ENCODE results near the gene CFAP99.

CFAP99 gene

DNA sequence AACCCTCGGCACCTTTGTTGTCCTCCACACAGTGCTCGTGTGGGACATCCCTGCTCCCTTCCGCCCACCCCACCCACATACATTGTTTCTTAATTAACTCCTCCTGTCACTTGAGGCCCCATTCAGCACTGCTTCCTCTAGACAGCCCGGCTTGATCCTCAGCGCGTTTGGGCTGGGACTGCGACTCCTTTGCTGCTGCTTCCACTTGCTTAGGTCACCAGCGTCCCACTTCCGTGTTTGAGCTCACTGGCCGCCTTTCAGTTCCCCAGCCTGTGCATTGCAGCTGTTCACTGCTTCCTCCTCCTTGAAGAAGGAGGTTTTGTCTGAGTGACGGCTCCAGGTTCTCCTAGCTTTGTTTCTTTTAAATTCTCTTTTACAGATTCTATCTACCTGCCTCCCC is 66.2 kb downstream of the CFAP99 start:
- Histone ChIP-seq H4K20me1 (ENCODE audit: insufficient read depth) (peaks cover 21% of the 10 kb centered on the region; the same call in 1 of the 2 replicates), H3K27ac (no peak overlapping the region), H3K36me3 (ENCODE audit: insufficient read depth) (no peaks in the 10 kb centered on the region), H3K4me1 (ENCODE audit: low read depth, poor library complexity, severe bottlenecking) (peaks cover 20% of the 10 kb centered on the region), H2AFZ (ENCODE audit: low read depth) (no peak overlapping the region), H3K27me3 (ENCODE audit: insufficient read depth, low read depth) (no peaks in the 10 kb centered on the region), H3K9ac (no peak overlapping the region), H3K79me2 (ENCODE audit: insufficient read depth, low read depth) (peaks cover 91% of the 10 kb centered on the region), H3K4me3 (IDR thresholded peaks at IDR 0.05; ENCODE audit: insufficient read depth, low read depth, low read length) (no peak overlapping the region), H3K4me2 (no peak overlapping the region)
- TF ChIP-seq CTCF (conservative IDR thresholded peaks at IDR 0.05; ENCODE audit: low read depth, low read length) = no peak

GRCh38 chr4:2485956-2486355 is 67.2 kb downstream of the CFAP99 start:
- H3K36me3 ChIP-seq (ENCODE audit: insufficient read depth) = no peaks in the 10 kb centered on the region
- no peak overlapping the region for H3K4me2 ChIP-seq
- H2AFZ ChIP-seq (ENCODE audit: low read depth) = no peak overlapping the region
- no peak overlapping the region for H3K9ac ChIP-seq
- H3K4me1 ChIP-seq (ENCODE audit: low read depth, poor library complexity, severe bottlenecking) = peaks cover 24% of the 10 kb centered on the region
- H4K20me1 ChIP-seq (ENCODE audit: insufficient read depth) = peaks cover 18% of the 10 kb centered on the region; the same call in 1 of the 2 replicates
- no peak for TF ChIP-seq CTCF (conservative IDR thresholded peaks at IDR 0.05; ENCODE audit: low read depth, low read length)
- H3K27me3 ChIP-seq (ENCODE audit: insufficient read depth, low read depth) = no peaks in the 10 kb centered on the region
- no peak overlapping the region for H3K4me3 ChIP-seq (IDR thresholded peaks at IDR 0.05; ENCODE audit: insufficient read depth, low read depth, low read length)
- peaks cover 91% of the 10 kb centered on the region for H3K79me2 ChIP-seq (ENCODE audit: insufficient read depth, low read depth)
- no peak overlapping the region for H3K27ac ChIP-seq

DNA sequence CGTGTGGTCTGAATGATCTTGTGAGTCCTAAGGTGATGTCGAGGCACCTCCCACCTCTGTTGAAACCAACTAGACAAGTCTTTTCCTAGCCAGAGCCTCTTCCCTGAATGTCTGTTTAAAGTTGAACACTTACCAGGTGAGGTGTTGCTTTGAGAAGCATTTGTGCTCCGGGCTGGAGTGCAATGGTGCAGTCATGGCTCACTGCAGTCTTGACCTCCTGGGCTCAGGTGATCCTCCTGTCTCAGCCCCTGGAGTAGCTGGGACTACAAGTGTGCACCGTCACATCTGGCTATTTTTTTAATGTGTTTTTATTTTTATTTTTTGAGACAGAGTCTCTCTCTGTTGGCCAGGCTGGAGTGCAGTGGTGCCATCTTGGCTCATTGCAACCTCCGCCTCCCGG is 68.2 kb downstream of the CFAP99 start:
- no peaks in the 10 kb centered on the region for H3K36me3 ChIP-seq (ENCODE audit: insufficient read depth)
- no peak for TF ChIP-seq CTCF (conservative IDR thresholded peaks at IDR 0.05; ENCODE audit: low read depth, low read length)
- peak overlapping the region; percentile 26; the same call in 1 of the 2 replicates for H3K27ac ChIP-seq
- peaks cover 24% of the 10 kb centered on the region for H3K4me1 ChIP-seq (ENCODE audit: low read depth, poor library complexity, severe bottlenecking)
- no peak overlapping the region for H3K4me3 ChIP-seq (IDR thresholded peaks at IDR 0.05; ENCODE audit: insufficient read depth, low read depth, low read length)
- H2AFZ ChIP-seq (ENCODE audit: low read depth) = no peak overlapping the region
- H3K9ac ChIP-seq = no peak overlapping the region
- peak overlapping the region; percentile 39; the same call in 1 of the 2 replicates for H3K4me2 ChIP-seq
- no peaks in the 10 kb centered on the region for H3K27me3 ChIP-seq (ENCODE audit: insufficient read depth, low read depth)
- peaks cover 88% of the 10 kb centered on the region for H3K79me2 ChIP-seq (ENCODE audit: insufficient read depth, low read depth)
- H4K20me1 ChIP-seq (ENCODE audit: insufficient read depth) = peaks cover 14% of the 10 kb centered on the region; the same call in 1 of the 2 replicates

GRCh38 chr4:2487632-2488031 is 68.9 kb downstream of the CFAP99 start:
- no peaks in the 10 kb centered on the region for H3K36me3 ChIP-seq (ENCODE audit: insufficient read depth)
- H2AFZ ChIP-seq (ENCODE audit: low read depth) = no peak overlapping the region
- H3K4me2 ChIP-seq = peak overlapping the region; percentile 39; the same call in 1 of the 2 replicates
- no peak overlapping the region for H3K4me3 ChIP-seq (IDR thresholded peaks at IDR 0.05; ENCODE audit: insufficient read depth, low read depth, low read length)
- H3K27ac ChIP-seq = peak overlapping the region; percentile 26; the same call in 1 of the 2 replicates
- H4K20me1 ChIP-seq (ENCODE audit: insufficient read depth) = 0 out of 2 replicates have a peak, but pooled peaks cover 8% of the 10 kb centered on the region
- H3K4me1 ChIP-seq (ENCODE audit: low read depth, poor library complexity, severe bottlenecking) = peaks cover 24% of the 10 kb centered on the region
- H3K27me3 ChIP-seq (ENCODE audit: insufficient read depth, low read depth) = no peaks in the 10 kb centered on the region
- peaks cover 82% of the 10 kb centered on the region for H3K79me2 ChIP-seq (ENCODE audit: insufficient read depth, low read depth)
- H3K9ac ChIP-seq = no peak overlapping the region
- no peak for TF ChIP-seq CTCF (conservative IDR thresholded peaks at IDR 0.05; ENCODE audit: low read depth, low read length)
